HL-60/S4 treated with phorbol 12-myristate 13-acetate at 8.2 ng/mL for 4 days and 3 days (cell line): ENCODE results near the gene FAHD2A.
"Not testable (repeated sequence)": the region's sequence is repeated elsewhere in the genome, so short reads cannot be mapped to it uniquely, and the experiment has no call there.

Source experiments
- in situ Hi-C: fragments of 300-500 bp; cut with MboI; formaldehyde crosslinking; loops from 2 replicates; pipeline ENCODE4 v1.15.0; 2022; ENCODE audit warnings: low sequenced_read_pairs

Gene FAHD2A

GRCh38 chr2:95375532-95376150 is 26.9 kb upstream of the FAHD2A start:
- in situ Hi-C loops: no loop called here

GRCh38 chr2:95376311-95377215 is 25.9 kb upstream of the FAHD2A start:
- in situ Hi-C loops: no loop called here

DNA sequence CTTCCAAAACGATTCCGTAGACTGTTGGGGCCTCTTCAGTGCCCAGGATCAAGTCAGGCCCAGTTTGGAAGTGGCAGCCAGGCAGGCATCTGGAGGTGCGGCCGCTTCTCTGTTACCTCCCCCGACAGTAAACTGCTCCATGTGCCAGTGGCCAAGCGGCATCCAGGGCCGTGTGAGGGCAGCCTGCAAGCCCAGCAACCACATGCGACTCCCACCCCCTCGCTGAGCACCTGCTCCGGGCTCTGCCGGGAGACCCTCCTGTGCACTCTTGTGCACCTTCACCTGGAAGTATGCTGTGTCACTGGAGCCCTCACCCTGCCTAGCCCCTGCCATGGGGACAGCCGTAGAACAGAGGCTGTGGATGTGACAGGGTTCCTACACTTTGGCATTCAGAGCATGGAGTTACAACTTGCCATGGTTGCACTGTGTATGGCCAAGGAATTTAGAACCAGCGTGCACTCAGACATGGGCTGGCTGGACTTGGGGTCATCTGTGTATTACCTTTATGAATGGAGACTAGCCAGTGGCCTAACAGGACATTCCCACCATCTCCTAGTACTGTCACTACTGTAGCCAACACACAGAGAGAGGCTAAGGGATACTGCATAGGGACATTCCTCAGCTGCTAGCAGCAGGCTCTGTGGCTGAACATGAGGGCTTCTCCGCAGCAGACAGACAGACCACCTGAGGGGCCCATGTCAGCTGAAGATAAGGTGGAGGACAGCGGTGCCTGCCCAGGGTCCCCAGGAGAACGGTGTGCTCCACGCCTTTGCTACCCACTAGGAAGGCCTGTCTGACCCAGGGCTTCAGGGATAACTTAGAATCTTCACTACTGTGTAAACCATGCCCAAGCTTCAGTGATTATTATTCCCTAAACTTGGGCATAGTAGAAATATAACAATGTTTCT is 25.0 kb upstream of the FAHD2A start:
- in situ Hi-C loops: no loop called here

DNA sequence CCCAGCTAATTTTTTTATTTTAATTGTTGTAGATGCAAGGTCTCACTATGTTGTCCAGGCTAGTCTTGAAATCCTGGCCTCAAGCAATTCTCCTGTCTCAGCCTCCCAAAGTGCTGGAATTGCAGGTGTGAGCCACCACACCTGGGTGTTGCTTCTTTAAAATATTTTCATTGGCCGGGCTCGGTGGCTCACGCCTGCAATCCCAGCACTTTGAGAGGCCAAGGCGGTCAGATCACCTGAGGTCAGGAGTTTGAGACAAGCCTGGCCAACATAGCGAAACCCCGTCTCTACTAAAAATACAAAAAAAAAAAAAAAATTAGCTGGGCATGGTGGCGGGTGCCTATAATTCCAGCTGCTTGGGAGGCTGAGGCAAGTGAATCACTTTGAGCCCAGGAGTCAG is 24.2 kb upstream of the FAHD2A start:
- in situ Hi-C loops: not testable (repeated sequence)

GRCh38 chr2:95379371-95379831 is 23.1 kb upstream of the FAHD2A start:
- in situ Hi-C loops: no loop called here

- in situ Hi-C loops: no loop called here
These were observed 22.2 kb upstream of the FAHD2A start for GRCh38 chr2:95380280-95380679.

DNA sequence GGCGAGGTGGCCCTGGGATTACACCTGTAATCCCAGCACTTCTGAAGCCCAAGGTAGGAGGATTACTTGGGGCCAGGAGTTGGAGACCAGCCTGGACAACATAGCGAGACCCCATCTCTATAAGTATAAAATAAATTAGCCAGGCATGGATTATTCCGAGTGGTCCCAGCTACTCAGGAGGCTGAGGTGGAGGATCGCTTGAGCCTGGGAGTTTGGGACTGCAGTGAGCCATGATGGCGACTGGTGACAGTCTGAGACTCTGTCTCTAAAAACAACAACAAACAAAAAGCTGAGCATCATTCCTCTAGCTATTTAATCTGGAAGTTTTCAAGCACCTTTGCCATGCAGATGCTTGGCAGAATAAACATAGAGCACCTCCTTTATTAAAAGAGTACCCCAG is 21.8 kb upstream of the FAHD2A start:
- in situ Hi-C loops: no loop called here

GRCh38 chr2:95381212-95382191 is 21.0 kb upstream of the FAHD2A start:
- in situ Hi-C loops: no loop called here

- in situ Hi-C loops: no loop called here
These were observed 20.3 kb upstream of the FAHD2A start for GRCh38 chr2:95382192-95382591.

GRCh38 chr2:95382686-95383634 is 19.5 kb upstream of the FAHD2A start:
- in situ Hi-C loops: no loop called here

DNA sequence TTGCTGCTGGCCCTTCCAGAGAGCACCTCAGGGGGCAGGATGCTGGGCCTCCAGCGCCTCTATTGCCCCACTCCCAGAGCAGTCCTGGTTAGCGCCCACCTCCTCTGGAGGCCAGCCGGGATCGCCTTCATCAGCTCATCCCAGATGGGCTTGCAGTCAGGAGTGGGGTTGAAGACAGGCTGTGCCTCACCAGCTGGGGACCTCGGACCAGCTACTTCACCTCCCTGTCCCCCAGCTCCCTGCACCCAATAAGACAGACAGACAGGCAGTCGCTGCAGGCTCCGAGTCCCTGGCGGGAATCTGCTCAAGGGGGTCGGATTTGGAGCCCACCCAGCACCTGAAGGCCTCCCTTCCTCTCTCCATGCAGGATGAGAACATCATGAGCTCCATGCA is 18.9 kb upstream of the FAHD2A start:
- in situ Hi-C loops: no loop called here

DNA sequence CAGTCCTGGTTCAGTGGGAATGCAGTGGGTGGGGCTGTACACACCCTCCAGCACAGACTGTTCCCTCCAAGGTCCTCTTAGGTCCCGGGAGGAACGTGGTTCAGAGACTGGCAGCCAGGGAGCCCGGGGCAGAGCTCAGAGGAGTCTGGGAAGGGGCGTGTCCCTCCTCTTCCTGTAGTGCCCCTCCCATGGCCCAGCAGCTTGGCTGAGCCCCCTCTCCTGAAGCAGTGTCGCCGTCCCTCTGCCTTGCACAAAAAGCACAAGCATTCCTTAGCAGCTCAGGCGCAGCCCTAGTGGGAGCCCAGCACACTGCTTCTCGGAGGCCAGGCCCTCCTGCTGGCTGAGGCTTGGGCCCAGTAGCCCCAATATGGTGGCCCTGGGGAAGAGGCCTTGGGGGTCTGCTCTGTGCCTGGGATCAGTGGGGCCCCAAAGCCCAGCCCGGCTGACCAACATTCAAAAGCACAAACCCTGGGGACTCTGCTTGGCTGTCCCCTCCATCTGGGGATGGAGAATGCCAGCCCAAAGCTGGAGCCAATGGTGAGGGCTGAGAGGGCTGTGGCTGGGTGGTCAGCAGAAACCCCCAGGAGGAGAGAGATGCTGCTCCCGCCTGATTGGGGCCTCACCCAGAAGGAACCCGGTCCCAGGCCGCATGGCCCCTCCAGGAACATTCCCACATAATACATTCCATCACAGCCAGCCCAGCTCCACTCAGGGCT is 17.5 kb upstream of the FAHD2A start:
- in situ Hi-C loops: no loop called here

GRCh38 chr2:95385570-95385984 is 16.9 kb upstream of the FAHD2A start:
- in situ Hi-C loops: no loop called here

DNA sequence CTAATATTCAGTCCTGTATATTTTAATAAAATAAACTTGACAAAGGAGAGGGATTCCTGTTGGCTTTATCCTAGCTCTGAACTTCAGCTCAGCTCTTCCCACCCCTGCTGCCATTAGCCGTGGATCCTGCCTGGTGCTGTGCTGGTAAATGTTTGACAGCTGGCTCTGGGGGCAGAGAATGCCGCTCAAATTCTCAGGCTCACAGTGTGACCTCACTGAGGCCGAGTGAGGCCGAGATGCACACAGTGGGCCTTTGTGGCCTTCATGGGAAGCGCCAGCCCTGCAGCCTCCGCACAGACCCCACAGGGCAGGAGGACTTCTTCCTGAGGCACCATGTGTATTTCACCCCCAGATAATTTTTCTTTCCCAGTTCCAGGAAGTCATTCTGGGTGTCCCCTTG is 16.5 kb upstream of the FAHD2A start:
- in situ Hi-C loops: no loop called here

GRCh38 chr2:95387358-95387757 is 15.2 kb upstream of the FAHD2A start:
- in situ Hi-C loops: no loop called here

GRCh38 chr2:95388091-95388692 is 14.3 kb upstream of the FAHD2A start:
- in situ Hi-C loops: no loop called here

GRCh38 chr2:95388856-95389244 is 13.7 kb upstream of the FAHD2A start:
- in situ Hi-C loops: no loop called here
